ENCODE measurements around the gene GTF2H4. TPM values are rescaled to one million over a fixed set of nuclear protein-coding genes. Genes with fewer than 3 reads are reported as not detected.

Gene GTF2H4
- total and polyA plus RNA-seq, 2 of the 8 experiments (the other 6 are each of a cell fraction or from before 2014, with no cell fraction given): 42.3 to 53.4 TPM

DNA sequence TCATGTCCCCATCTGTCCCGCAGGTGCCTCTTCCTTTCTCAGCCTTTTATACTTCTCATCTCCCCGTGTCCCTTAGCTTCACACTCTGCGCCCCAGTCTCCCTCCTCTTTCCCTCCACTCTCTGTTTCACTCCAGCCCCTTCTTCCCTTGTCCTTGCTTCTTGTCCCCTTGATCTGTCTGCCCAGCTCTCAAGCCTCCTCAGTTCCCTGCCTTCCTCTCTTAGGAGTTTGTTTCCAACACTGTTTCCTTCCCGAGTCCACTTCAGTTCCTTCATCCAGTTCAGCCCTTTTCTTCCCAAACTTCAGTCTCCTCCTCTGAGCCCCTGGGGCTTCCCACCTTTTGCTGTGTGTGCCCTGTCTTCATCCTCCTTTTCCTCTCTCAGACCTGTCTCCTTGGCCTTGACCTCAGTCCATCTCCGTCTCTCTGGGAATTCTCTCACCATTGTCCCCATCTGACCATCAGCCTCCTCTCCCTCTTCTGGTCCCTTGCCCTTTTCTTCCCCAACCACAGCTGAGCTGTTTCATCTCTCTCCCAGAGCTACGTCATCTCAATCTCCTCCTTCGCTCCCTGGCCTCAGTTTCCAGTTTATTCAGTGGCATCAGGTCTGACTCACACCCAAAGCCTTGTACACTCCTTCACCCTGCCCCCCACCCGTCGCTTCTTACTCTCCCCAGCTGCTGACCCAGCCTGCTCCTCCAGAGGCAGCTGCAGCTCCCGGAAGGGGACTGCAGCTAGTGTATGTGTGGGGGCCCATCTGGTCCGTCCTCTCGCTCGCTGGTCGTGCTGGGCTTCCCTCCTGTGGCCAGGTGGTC is 26.4 kb upstream of the GTF2H4 start (continued):
- TF ChIP-seq TCF12 (IDR thresholded peaks at IDR 0.05; ENCODE audit: low read depth, low read length) (no peak), EP300 (IDR thresholded peaks at IDR 0.05; ENCODE audit: borderline replicate concordance in 1 of 2, low read depth in 2 of 2, low read length in 2 of 2) (no peak)

Measured in H1 (cell line).